Stimulated activated CD4-positive, alpha-beta T cell treated with anti-CD3 and anti-CD28 coated beads, TNF-alpha, amount 100 ng/mL, for 48 hours (primary cell): Measurements from ENCODE around the gene RPRD1A.
"Not testable (repeated sequence)": the region's sequence is repeated elsewhere in the genome, so short reads cannot be mapped to it uniquely, and the experiment has no call there.

Experiments used
- DNase-seq, 3 donors: peaks; one replicate each; pipeline ENCODE4 v3.0.0-alpha.2; 2020; ENCODE audit warnings: low read depth in 3 of 3

Gene RPRD1A

GRCh38 chr18:36078751-36079529, 11.6 kb upstream of the RPRD1A start:
- no peak for DNase-seq

GRCh38 chr18:36077764-36078163, 10.4 kb upstream of the RPRD1A start:
- DNase-seq = not testable (repeated sequence)

GRCh38 chr18:36075862-36076587, 8.7 kb upstream of the RPRD1A start:
- no peak for DNase-seq

GRCh38 chr18:36074435-36074834, 7.1 kb upstream of the RPRD1A start:
- no peak for DNase-seq

- no peak for DNase-seq
These were observed 6.3 kb upstream of the RPRD1A start for GRCh38 chr18:36073676-36074075.

GRCh38 chr18:36072406-36072805, 5.0 kb upstream of the RPRD1A start:
- DNase-seq = not testable (repeated sequence)

GRCh38 chr18:36066686-36067054, 689 bp downstream of the RPRD1A start:
- DNase-seq = no peak

GRCh38 chr18:36066001-36066400, 1.4 kb downstream of the RPRD1A start:
- no peak for DNase-seq

GRCh38 chr18:36064809-36065079, 2.6 kb downstream of the RPRD1A start:
- not testable (repeated sequence) for DNase-seq

GRCh38 chr18:36064027-36064808, 3.1 kb downstream of the RPRD1A start:
- DNase-seq = no peak

- DNase-seq = no peak
These were observed 8.7 kb downstream of the RPRD1A start for GRCh38 chr18:36058674-36059073.

- no peak for DNase-seq
These were observed 15.6 kb downstream of the RPRD1A start for GRCh38 chr18:36051760-36052159.

- no peak for DNase-seq
These were observed 16.9 kb downstream of the RPRD1A start for GRCh38 chr18:36050479-36050878.

GRCh38 chr18:36047521-36047920, 19.8 kb downstream of the RPRD1A start:
- no peak for DNase-seq

- no peak for DNase-seq
These were observed 20.5 kb downstream of the RPRD1A start for GRCh38 chr18:36046898-36047297.

GRCh38 chr18:36045241-36045991, 21.9 kb downstream of the RPRD1A start:
- no peak for DNase-seq

- DNase-seq = no peak
These were observed 24.2 kb downstream of the RPRD1A start for GRCh38 chr18:36043153-36043552.

- DNase-seq = no peak
These were observed 26.2 kb downstream of the RPRD1A start for GRCh38 chr18:36041146-36041545.

GRCh38 chr18:36038102-36038663, 29.2 kb downstream of the RPRD1A start:
- no peak for DNase-seq

- DNase-seq = no peak
These were observed 32.1 kb downstream of the RPRD1A start for GRCh38 chr18:36035253-36035652.

GRCh38 chr18:36034299-36034895, 33.0 kb downstream of the RPRD1A start:
- no peak for DNase-seq
